HUDEP-2 (cell line): ENCODE measurements around the gene EDRF1.
"Not testable (repeated sequence)": the region's sequence is repeated elsewhere in the genome, so short reads cannot be mapped to it uniquely, and the experiment has no call there.

Source experiments
- DNase-seq, 76 experiments: peaks; one replicate each; lab custom pipeline; 2025; ENCODE audit not compliant: unreplicated experiment in 76 of 76; lab: John Stamatoyannopoulos, UW

The EDRF1 gene

DNA sequence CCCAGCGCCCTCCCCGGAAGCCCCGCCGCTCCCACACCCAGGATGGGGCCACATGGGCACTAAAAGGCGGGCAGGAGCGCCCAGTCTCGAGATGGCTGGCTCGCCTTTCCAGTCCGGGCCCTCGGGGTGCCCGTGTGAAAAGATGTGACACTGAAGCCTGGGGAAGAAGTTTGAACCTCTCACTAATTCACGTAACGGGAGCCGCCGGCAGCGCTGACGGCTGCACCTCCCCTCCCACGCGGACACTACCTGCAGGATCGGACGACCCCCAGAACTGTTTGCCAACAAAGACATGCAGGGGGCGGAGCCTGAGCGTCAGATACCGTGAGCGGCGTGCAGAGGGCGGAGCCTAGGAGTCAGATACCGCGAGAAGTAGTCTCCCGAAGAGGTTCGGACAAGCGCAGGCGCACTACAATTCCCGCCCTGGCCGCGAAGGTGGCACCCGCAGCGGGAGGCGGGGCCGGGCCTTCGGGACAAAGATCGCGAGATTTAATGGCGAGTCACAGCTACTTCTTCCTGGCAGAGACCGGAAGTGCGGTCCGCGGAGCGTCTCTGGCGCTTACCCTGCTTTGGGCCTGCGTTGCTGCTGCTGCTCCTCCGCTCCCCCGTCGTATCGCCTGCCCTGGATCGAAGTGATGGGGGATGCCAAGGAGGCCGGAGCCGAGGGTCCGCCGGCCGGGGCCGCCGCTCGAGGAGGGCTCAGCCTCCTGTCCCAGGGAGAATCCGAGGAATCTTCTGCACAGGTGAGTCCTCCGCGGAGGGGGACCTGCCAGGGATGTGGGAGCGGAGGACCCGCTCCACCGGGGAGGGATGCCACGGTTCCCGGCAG, at the start of gene EDRF1:
Gene EDRF1, plus strand, starts transcription at position 537 of the 829 bp plus-strand sequence. Its CDS starts 99 bp downstream, at position 636.
- peak; percentile 39 to 99 (median 98) for DNase-seq

GRCh38 chr10:125672884-125673283, 46.6 kb upstream of the EDRF1 start:
- no peak for DNase-seq

- no peak for DNase-seq
These were observed 40.1 kb upstream of the EDRF1 start for GRCh38 chr10:125679436-125679835.

DNA sequence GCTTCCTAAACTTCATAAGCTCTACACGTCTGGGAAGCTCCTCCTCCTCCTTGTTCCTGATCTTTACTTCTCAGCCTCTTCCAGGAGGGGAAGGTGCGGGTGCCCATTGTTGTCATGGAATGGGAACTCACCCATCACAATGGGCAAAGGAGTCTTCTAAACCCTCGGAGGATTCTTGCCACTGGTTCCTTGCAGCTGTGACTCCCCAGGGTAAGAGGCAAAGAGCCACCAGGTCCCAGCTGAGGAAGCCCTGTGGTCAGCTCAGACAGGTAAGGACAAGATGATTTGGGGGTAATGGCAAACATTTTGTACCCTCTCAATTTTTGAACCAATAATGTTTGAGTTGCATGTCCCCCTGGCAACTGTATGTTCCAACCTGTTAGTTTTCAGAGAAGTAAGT, 36.4 kb upstream of the EDRF1 start, which contains the start of gene TEX36:
Gene TEX36, minus strand, starts transcription at position 101 of the 400 bp plus-strand sequence. CDS start 174 bp downstream, outside the sequence.
- no peak for DNase-seq

DNA sequence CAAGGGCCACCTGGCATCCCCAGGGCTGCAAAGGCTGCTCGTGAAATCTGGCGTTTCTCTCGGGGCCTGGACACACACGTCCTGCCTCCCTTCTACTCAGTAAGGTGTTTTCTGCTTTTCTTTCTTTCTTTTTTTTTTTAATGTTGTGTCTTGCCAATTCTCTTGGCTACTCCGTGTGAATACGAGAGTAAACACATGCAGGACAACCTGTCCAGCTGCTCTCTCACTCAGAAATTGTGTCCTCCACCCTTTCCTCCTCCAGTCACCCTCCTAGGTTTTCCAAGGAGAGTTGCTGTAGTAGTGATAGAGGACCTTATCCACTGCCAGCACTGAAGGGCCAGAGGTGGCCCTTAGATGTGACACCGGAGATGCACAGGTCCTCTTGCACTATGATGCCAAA, 35.7 kb upstream of the EDRF1 start:
- DNase-seq: no peak

- DNase-seq: no peak
These were observed 34.9 kb upstream of the EDRF1 start for GRCh38 chr10:125684581-125684980.

DNA sequence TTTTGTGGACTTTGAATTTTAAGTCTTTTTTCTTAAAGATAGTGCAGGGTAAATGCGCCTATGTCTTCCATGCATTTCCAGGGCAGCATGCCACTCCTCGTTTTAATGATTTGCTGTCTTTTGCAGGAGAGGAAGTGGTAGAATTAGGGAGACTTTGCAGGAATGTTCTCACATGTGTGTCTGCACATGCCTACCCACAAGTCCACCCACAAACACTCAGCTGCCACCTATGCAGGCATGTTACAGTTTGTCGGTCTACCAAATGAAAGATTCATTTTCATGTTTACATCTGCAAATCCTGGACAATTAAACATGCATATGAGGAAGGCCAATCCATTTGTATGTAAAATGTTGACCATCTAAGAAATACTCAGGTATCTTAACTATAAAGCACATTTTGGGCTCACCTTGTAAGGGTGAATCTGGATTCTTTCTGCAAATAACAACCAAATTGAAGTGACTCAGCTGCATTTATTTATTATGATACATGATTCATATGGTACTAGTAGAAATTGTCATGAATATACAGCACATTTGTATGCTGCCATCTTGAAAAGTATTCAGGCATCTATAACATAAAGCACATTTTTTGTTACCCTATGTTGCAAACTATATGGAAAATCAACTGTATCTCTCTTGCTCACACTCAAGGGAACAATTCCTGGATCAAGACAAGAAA, 31.9 kb upstream of the EDRF1 start:
- DNase-seq: no peak

DNA sequence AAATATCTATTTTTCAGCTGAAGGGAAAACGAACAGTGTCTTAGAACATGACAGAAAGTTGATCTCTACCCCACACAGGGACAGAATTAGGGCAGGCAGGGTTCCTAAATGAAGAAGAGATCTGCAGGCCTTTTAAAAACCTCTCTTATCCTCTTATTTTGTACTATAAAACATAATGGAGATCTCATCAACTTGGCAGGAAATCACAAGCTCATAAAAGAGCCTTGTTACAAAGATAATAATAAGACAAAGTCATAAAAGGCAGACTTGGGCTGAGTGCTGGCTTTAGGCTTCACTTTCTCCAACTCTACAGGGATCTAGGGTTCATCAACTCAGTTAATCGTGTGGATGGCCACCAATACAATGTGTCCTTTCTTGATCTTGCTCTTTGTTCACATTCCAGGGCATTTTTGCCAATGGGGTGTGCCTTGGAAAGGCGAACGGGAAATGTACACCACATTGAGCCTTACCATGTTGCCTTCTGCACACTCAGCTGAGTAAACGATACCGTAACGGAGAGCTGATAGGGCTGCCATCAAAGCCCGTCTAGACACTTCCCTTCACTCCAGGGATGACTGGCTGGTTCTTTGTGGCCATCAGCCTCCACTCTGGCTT, 29.4 kb upstream of the EDRF1 start:
- DNase-seq: no peak

- no peak for DNase-seq
These were observed 28.1 kb upstream of the EDRF1 start for GRCh38 chr10:125691160-125691981.

- no peak for DNase-seq
These were observed 27.3 kb upstream of the EDRF1 start for GRCh38 chr10:125692196-125692595.

GRCh38 chr10:125692601-125693523, 26.6 kb upstream of the EDRF1 start:
- no peak for DNase-seq

DNA sequence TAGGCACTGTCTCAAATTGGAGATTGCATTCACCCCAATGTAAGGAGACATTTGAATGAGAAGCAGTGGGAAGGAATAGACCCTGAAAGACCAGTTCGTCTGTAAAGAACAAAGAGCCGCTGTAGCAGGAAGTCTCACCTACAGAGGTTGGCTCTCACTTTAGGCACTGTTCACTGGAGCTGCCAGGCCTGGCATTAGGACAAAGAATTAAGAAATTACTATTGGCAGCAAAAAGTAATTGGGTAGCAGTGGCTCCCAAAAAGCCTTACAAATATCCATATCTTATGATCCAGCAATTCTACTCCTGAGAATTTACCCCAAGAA, 26.0 kb upstream of the EDRF1 start:
- no peak for DNase-seq

DNA sequence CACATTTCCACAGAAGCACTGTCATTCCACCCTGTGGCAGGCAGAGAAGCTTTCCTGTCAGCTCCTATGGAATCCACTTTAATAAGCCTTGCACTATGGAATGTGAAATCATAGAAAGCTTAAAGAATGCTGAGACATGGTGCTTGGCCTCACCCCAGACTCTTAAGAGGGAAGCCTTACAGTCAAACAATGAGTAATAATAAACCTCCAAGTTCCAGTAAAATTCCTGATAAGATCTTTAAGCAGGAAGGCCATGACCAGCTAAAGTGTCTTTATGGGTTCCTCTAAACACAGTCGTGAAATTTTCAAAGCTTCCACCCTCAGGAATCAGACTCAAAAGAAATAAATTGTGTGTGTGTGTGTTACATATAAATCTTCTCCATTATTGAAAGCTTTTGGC, 24.6 kb upstream of the EDRF1 start:
- no peak for DNase-seq

GRCh38 chr10:125696884-125697283, 22.6 kb upstream of the EDRF1 start:
- not testable (repeated sequence) for DNase-seq

DNA sequence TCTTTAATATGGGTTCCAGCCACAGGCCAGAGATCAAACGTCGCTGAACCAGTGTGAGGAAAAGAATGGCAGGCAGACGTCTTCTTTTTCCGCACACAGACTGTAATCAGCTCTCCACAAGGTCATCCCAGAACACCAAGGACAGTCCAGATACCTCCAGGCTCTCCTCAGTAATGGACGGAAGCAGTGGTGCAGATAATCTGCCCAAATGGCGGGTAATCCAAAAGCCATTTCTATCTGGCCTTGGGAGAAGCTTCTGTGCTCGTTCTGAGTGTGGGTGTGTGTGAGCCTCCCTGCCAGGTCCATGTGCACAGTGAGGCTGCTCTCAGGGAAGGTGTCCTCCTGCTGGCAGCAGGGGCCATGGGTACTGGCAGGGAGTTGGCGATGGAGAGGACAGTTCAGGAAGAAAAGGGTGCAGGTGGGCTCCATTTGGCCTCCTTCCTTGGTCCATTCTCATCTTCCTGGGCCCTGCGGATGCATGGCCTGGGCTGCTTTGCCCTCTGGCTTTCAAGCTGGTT, 21.0 kb upstream of the EDRF1 start:
- DNase-seq: no peak

- no peak for DNase-seq
These were observed 19.9 kb upstream of the EDRF1 start for GRCh38 chr10:125699562-125700143.

DNA sequence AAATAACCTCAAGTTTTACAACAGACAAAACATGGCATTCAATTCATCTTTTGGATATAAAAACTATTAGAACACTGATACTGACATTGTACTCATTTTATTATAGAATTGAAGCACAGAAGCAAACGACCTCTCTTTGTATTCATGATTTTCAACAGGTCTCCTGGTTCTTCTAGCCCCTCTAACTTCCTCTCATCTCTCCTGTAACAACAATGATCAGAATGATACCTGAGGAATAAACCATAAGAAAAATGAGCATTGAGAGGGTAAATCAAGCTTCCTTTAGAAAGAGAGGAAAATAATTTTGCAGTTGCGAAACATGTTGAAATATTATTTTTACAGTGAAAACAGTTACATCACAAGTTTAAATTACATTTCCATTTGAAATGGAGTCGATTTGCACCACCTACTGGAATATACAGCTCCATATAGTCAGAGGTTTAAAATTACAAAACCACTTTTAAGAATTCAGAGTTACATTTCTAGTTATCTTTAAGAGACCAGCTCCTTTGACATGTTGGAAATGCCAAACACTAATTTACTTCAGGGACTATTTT, 19.1 kb upstream of the EDRF1 start:
- DNase-seq: no peak

DNA sequence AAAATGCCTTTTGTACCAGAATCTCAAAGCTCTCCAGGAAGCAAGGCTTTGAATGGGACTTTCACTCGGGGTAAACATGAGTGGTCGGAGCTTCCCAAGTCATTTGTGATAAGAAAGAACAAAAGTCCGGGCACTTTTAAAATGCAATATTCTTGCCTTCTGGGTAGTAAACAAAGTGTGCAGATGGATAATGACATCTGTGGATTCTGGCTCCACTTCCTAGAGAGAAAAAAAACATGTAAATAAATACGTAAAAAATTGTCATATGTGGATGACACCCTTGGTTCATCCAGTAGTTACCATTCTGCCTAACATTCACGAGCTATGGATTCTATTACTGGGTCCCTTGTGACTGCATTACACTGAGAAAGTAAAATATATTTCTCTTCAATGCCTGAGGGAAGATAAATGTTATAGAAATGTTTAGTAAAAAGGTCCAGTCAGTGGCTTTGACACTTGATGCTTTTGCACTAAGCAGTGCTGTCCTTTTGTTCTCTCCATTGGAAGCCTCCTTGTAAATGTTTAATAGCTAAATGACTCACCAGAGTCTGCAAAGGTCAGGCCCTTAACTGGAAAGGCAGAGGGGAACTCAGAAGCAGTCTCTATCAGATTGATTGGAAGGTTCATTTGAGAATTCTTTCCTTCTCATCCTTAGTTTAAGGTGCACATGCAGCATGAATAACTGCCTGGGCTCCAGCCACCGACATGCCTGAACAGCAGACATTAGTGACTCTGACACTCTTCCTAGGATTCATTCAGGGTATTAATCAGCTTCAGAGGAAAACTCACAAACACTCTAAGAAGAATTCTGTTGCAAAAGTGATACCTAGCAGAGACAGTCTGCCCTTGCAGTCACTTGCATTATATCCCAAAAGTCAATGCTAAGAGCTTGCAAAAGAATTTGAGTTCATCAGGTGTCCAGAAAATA, 11.7 kb upstream of the EDRF1 start:
- no peak for DNase-seq
